ENCODE results near the gene HPS4.

DNA sequence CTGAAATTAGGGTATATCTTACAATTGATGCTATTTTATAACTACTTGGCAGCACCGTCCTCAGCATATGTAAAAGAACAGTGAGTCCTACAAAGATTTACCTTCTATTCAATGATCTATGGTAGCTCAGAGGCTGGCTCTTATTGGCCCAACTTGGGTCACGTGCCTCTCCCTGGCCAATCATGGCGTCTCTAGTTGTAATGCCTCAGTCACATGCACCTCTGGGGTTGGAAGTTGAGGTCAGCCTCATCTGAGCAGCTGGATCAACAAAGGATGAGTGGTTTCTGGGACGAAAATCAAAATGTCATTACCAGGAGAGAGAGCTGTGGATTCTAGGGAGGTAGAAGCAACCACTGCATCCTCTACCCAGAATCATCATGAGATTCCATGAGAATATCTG lies 77.5 kb downstream of the HPS4 start:
- TF ChIP-seq POLR2A (IDR thresholded peaks at IDR 0.05), result no peak
- no peak for TF ChIP-seq POLR2AphosphoS5 (IDR thresholded peaks at IDR 0.05; ENCODE audit: insufficient read depth in 1 of 2, low read depth in 1 of 2)
